Stimulated activated CD8-positive, alpha-beta memory T cell treated with anti-CD3 and anti-CD28 coated beads, Interleukin-15, amount 100 ng/mL, for 24 hours (primary cell): ENCODE results near the gene UBE2E1.

Experiments
- DNase-seq: peaks from one replicate; pipeline ENCODE4 v3.0.0-alpha.2; 2020; ENCODE audit warnings: low read depth

Gene UBE2E1

DNA sequence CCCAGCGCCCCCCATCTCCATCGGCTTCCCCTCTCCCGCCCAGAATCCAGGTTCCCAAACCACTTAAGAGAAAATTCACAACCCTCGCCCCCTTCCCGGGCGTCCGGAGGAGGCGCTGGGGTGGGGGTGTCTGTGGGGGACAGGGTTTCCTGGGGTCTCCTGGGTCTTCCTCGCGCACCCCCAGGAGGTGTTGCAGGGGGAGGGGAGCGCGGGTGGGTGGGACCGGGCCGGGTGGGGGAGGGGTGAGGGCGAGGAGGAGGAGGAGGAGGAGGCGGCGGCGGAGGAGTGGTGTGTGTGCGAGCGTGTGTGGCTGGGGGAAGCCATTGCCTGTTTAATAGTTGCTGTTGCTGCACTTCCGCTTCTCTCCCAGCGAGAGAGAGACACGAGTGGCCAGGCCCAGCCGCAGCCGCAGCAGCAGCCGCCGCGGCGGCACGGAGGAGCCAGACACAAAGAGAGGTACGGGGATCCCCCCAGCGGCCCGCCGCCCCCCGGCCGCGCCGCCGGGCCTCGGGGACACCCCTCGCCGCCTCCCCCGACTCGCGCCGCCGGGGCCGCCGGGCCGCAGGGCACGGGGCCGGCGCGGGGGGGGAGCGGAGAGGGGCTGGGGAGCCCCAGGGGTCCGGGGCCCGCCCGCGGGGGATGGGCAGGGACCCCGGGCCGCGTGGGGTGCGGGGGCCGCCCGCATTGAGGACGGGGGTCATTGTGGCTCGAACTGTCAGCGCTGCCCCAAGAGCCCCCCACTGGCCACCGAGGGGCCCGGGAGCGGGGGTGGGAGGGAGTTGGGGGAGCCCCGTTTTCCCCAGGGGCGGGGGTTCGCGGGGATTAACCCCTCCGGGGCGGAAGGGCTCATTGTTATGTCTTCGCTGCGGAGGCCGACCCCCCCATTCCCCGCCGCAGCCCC lies at the start of gene UBE2E1:
UBE2E1 (plus strand) TSS at position 323 of the 901 bp plus-strand sequence. CDS start 1,315 bp downstream, outside the sequence.
- DNase-seq: peak; percentile 25

DNA sequence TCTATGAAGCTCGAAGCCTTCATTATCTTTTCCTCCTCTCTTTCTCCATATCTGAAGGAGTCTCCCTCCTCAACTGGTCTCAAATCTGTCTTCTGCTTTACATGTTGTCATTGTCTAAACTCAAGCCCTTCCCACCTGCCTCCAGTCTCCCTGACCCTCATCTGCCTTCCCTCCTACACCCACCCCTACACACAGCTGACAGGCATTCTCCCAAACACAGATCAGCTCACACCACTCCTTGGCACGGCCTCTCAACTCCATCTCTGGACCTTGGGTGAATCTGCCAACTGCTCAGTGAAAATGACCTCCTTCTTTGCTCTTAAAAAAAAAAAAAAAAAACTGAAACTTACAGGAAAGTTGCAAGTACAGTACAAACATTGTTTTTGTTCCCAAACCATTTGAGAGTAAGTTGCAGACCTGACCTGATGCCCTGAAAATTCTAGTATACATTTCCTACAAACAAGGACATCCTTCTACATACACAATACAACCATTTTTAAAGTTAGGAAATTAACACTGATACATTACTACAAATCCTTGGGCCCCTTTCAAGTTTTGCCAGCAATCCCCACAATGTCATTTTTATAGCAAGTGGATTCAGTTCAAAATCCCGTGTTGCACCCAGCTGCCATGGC lies 49.4 kb upstream of the UBE2E1 start:
- DNase-seq: no peak

DNA sequence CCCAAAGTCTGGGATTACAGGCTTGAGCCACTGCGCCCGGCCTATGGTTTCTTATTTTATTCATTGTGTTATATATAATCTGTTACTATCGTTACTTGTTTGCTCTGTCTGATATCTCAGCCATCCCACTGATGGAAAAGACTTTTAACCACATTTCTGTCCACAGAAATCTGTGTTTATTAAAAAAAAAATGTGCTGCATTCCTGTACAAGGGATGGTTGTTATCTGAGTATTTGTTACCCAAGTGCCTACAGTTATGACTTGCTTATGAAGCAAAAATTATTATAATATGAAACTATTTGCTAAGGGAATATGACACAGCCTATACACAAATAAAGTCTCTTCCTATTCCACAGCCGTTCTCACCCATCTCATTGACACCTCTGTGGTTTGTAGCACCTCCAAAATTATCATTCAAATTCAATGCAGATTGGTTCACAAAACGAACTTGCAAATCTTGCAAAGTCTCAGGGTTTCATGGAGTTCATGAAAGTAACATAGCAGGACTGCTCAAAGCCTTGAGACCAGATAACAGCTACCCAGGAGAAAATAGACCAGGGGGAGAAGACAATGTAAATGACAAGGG lies 47.4 kb upstream of the UBE2E1 start:
- DNase-seq: no peak

DNA sequence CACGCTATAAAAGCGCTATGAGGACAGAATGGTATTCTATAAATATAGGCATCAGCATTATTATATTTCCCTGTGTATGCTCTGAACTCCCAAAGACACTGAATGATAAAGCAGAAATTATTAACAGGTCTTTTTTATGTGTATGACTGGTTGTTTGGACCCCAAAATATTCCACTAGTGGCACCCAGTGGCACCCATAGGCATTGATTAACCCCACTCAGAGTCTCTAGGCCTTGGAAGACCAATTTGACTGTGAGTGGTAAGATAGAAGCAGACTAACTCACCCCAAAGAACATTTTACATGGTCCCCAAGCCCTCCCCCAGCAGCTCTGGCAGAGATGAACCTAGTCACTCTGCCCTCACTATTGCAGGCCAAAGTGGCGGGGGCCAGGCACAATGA lies 45.4 kb upstream of the UBE2E1 start:
- DNase-seq: no peak

DNA sequence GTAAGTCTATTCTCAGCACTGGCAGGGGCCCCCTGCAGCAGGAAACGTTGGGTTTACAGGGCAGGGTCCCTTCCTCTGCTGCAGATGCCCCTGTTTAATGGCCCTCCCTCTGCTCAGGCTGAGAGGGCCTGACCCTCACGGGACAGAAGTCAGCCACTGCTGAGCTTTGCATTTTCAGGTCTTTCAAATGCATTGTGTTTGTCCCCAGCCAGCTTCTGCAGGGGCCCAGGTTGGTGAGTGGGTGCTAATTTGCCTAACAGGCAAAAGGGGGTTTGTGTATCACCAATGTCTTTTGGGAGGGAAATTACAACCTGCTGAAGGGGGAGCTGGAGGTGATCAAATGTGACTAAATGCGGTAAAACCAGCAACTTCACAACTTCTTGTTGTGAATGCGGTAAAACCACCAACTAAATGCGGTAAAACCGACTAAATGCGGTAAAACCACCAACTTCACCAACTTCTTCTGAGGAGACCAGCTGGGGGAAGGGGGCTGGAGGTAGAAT lies 44.8 kb upstream of the UBE2E1 start:
- DNase-seq: no peak

GRCh38 chr3:23761440-23761896 lies 44.3 kb upstream of the UBE2E1 start:
- DNase-seq: no peak

GRCh38 chr3:23762214-23762613 lies 43.5 kb upstream of the UBE2E1 start:
- no peak for DNase-seq

- DNase-seq: no peak
These were observed 42.8 kb upstream of the UBE2E1 start for GRCh38 chr3:23762759-23763477.

- no peak for DNase-seq
These were observed 41.3 kb upstream of the UBE2E1 start for GRCh38 chr3:23764407-23764806.

GRCh38 chr3:23767546-23767945 lies 38.2 kb upstream of the UBE2E1 start:
- no peak for DNase-seq

DNA sequence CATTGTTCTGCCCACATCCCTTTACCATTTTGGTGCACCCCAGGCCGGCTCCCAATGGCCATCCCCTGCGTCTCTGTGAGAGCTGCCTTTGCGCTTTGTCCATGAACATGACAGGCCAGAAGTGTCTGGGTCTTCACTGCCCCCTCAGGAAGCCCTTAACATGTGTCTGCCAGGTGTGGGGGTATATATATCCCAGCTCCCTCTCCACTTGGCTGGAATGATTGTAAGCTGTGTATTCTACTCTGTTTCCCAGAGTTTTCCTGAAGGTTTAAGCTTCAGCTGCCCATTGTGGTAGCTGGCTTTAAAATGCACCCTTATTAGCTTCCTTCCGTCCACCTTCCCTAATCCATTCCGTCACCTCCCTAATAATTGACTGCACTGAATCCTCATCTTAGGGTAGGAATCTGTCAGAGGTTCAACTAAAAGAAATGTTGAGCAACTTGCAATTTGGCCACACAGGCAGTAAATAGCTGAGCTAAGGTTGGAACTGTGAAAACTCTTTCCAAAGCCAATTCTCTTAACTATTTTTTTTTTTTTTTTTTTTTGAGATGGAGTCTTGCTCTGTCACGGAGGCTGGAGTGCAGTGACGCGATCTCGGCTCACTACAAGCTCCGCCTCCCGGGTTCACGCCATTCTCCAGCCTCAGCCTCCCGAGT lies 30.4 kb upstream of the UBE2E1 start:
- DNase-seq: no peak

DNA sequence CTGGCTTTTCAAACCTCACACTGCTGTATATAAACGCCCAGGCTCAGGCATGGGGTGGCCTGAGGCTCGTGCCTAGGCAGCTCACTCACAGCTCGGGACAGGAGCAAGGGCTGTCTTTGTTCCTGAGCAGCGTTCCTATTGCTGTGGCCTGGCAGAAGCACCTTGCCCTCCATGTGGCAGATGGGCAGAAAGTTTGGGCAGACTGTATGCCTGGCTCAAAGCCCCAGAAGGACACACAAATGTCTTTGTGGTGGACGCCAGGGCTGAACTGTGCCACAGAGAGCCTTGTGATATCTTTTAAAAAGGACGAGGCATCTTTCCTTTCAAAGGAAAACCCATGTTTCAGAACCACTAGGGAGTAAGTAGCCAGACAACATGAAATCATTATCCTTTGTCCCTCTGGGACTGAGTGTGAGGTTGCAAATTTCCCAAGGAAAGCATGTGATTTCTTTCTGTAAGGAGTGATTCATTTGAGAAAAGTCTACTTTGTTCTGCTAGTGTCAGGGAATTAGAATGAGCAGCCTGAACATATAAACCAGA lies 29.3 kb upstream of the UBE2E1 start:
- DNase-seq: no peak

DNA sequence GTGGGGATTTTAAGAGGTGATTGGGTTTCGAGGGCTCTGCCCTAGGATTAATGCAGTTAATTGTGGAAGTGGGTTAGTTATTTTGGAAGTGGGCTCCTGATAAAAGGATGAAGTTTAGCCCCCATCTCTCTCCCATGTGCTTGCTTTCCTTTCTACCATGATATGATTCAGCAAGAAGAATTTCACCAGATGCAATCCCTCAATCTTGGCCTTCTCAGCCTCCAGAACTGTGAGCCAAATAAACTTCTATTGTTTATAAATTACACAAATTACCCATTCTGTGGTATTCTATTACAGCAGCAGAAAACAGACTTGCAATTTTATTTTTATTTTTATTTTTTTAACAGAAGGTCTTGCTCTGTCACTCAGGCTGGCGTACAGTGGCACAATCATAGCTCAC lies 27.3 kb upstream of the UBE2E1 start:
- DNase-seq: no peak

DNA sequence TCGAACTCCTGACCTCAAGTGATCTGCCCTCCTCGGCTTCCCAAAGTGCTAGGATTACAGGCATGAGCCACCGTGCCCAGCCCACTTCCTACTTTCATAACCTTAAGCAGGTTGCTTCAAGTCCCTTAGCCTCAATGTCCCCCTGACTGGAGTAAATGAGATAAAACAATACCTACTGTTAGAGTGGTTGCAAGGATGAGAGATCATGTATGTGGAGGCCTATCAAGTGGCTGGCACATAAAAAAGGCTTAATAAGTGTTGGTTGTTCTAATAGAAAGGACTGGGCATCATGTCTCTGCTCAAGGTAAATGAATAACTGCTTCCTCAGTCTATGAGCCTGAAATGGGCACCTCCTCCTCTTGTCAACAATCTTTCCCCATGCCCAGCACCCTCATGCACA lies 25.9 kb upstream of the UBE2E1 start:
- no peak for DNase-seq

GRCh38 chr3:23781051-23781450 lies 24.7 kb upstream of the UBE2E1 start:
- DNase-seq: no peak

DNA sequence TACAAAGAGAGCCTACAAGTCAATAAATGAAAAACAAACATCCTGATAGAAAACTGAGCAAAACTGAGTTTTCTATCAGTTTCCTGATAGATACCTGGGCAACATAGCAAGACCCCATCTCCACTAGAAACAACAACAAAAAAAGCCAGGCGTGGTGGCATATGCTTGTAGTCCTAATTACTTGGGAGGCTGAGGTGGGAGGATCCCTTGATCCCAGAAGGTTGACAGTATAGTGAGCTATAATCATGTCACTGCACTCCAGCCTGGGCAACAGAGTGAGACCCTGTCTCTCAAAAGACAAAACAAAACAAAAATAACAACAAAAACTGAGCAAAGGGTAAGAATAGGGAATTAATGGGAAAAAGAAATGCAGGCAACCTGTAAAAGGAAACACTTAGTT lies 23.9 kb upstream of the UBE2E1 start:
- DNase-seq: no peak

GRCh38 chr3:23785097-23785645 lies 20.6 kb upstream of the UBE2E1 start:
- no peak for DNase-seq

DNA sequence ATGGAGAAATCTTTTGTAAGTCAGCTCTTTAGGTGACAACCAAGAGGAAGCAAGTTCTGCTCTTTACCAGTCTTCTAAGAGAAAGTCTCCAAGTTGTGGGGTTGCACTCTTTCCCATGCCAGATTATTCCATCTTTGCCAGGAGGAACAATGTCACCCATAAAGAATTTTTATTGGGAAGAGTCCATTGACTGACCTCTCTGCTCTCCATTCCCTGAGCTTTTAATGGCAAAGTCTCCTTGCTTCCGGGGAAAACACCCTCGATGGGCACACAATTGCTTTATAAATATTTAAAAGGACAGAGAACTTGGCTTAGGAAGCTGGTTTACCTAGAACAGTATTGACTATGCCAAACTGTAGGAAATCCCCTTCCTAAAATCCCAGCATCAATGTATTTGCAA lies 19.9 kb upstream of the UBE2E1 start:
- no peak for DNase-seq

DNA sequence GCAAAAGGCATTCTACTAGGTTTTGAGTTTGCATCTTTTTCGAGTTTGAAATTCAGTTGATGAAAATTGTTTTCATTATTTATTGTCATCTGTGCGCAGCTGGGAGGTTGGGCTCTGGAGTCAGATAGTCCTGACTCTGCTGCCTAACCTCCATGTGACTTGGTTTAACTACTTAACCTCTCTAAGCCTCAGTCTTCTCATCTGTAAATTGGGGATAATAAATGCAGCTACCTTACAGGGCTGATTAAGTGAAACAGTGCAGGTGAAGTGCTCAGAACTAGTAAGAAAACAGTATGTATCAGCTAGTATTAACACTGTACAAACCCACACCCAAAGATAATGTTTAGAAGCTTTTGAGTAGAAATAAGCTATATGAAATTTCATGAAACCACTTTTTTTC lies 14.1 kb upstream of the UBE2E1 start:
- DNase-seq: no peak

DNA sequence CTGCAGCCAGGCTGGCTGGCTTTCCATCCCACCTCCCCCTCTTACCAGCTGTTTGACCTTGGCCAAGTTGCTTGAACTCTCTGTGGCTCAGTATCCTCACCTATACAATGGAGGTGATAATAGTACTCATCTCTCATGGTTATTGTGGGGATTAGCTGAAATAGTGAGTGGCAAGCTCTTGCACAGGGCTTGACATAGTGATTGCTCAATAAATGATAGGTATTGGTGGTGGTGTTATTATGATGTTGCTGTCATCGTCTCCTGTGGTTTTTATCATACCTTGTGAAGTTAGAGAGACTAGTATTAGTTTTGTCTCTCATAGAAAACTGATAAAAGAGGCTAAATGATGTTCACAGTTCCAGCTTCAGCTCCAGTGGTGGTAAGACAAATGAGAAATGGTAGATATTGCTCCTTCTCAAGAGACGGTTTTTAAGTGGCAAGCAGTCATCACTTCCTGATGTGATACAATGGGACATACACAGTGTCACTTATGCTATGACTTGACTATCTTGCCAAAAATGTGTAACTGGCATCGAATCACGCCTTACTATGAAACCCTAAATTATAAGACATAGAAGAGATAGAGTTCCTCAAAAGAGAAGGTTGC lies 12.1 kb upstream of the UBE2E1 start:
- DNase-seq: no peak

DNA sequence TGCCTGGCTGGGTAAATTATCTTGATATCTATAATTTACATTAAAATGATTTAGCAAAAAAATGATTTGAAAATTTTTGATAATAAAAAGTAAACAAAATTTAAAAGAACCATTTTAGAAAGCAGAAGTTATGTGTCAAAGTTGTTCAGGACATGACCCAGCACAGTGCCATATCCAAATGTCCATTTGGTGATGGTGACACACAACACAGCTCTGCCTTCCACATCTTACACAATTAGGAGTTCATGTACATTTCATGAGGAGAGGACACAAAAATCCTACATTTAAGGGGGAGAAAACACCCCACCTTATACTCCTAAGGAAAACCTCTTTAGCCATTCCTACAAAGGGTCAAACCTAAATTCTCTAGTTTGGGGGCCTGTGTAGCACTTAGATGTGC lies 10.7 kb upstream of the UBE2E1 start:
- DNase-seq: no peak
